Kidney capillary endothelial cell (primary cell): ENCODE measurements around the gene YIPF3.
"Not testable (repeated sequence)": the region's sequence is repeated elsewhere in the genome, so short reads cannot be mapped to it uniquely, and the experiment has no call there.

Experiments used
- DNase-seq: peaks from one replicate; pipeline ENCODE4 v3.0.0-alpha.2; 2018; ENCODE audit warnings: low spot score

The YIPF3 gene

DNA sequence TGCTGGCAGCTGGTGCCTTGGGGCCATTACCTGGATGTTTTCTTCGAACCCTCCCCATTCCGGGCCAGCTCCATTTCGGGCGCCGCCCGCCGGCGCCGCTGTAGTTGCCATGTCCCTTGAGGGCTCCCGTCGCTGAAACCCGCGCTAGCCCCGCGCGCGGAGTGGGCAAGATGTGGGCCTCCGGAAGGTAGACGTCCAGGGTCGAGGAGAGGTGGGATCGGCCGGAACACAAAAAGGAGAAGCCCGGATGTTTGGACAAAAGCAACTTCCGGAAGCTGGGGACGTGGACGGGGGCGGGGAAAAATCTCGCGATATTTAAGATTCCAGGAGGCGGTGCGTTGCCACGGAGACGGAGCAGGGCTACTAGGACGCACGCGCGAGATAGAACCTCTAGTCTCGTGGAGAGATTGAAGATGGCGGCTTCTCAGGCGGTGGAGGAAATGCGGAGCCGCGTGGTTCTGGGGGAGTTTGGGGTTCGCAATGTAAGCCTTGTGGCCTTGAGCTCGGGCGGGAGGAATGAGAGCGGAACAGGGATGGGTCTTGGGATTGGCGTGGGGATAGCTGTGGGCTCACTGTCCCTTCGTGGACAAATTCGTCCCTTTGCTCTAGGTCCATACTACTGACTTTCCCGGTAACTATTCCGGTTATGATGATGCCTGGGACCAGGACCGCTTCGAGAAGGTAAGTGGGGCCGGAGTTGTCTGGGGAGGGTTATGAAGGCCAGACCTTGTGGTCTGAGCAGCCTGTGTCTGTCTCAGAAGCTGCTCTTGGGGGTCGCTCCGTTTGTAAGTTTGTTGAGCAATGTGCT is at the start of gene YIPF3, which contains the start of gene POLR1C:
Gene YIPF3 (minus strand): TSS at position 230 of the 808 bp plus-strand sequence. CDS start 119 bp downstream, at position 111.
Gene POLR1C (plus strand): TSS at position 393 of the 808 bp plus-strand sequence. CDS start 21 bp downstream, at position 414.
- DNase-seq = peak; percentile 95

DNA sequence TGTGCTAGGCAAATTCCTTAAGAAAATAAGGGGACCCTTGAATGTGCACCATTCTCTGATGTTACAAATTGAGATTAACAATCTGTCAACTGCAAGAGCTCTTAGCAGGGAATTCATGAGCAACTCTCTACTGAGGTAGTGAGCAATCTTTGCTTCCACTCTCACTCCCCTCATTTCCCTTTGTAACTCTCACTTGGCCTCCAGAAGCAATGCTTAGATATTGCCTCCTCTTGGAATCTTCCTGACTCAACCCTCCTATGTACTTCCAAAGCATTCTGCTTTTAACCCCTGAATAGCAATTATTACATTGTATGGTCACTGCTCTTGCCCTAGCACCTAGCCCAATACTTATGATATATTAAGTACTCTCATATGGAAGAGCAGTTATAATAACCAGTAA is 42.6 kb upstream of the YIPF3 start:
- DNase-seq = no peak

DNA sequence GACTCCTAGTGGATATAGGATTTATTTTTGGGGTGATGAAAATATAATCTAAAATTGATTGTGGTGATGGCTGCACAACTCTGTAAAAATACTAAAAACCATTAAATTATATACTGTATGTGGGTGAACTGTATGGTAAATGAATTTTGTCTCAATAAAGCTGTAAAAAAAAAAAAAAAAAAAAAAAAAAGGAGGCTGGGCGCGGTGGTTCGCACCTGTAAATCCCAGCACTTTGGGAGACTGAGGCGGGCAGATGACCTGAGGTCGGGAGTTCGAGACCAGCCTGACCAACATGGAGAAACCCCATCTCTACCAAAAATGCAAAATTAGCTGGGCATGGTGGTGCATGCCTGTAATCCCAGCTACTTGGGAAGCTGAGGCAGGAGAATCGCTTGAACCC is 40.9 kb upstream of the YIPF3 start:
- DNase-seq = not testable (repeated sequence)

- no peak for DNase-seq
Measured at GRCh38 chr6:43547222-43547621, 30.5 kb upstream of the YIPF3 start.

DNA sequence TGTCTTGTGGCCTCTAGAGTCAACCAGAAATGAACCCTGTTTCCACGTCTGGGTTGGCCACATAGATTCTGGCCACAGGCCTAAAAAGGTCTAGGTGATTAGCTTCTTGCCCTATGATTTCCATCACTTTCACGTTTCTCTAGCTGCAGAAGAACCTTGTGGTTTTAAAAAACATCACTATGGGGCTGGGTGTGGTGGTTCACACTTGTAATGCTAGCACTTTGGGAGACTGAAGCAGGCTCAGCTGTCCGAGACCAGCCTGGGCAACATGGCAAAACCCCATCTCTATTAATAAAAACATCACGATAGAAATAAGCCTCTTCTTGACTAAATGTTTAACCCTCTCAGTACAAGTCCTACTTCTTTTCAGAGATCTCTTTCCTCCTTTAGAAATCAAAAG is 27.7 kb upstream of the YIPF3 start:
- no peak for DNase-seq

- no peak for DNase-seq
Measured at GRCh38 chr6:43541774-43542471, 25.2 kb upstream of the YIPF3 start.

GRCh38 chr6:43540507-43540906 is 23.8 kb upstream of the YIPF3 start:
- DNase-seq = no peak

DNA sequence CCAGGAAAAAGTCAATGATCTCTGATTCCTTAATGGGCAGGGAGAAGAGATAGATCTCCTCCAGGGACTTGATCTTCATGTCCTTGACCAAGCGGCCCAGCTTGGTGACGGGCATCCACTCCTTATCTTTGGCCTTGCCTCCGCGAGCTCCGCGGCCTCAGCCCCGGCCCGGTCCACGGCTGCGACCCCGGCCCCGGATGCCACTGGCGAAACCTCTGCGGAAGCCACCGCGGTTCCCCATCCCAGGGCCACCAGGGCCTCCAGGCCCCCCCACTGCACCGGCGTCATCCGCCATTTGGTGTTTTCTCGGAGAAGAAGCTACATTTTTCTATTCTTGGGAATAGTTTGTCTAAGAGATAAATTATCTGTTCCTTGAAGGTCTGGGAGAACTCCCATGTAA is 22.7 kb upstream of the YIPF3 start:
- not testable (repeated sequence) for DNase-seq

- DNase-seq = not testable (repeated sequence)
Measured at GRCh38 chr6:43538986-43539385, 22.3 kb upstream of the YIPF3 start.

DNA sequence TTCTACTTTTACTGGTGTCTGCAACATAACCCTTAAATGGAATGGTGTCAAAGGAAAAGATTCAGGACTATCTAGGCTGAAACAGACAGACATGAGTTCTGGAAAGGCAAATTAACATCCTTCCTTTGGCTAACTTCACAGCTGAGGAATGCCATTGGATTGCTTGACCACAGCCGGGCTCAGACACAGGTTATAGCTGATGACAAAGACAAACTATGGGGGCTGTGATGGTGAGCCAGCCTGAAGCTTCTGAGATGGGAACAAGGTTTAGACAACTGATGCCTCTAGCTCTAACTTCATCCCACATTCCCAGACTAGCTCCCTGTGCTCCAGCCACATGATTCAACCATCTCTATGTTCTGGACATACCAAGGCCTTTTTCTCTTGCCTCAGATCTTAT is 15.5 kb upstream of the YIPF3 start:
- DNase-seq = no peak

DNA sequence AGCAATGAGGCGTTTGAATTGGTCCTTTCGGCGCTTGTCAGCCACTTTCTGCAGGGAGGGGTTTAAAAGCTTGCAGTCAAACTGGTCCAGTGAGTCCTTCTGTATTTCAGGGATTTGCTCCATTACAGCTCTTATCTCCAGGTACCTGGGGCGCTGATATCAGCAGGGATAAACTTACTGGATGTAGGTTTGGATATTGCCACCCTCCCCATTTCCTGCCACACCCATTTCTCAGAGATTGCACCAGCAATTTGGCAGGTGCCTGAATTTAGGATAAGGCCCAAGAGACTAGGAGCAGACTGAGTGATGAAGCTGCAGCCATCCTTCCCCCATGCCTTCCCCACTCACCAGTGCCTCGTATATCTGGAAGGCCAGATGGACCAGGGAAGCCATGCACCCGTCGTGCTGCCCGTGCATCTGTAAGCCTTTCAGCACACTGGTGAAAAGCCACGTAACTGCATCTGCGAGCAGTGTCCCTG is 7.8 kb upstream of the YIPF3 start:
- DNase-seq = no peak

DNA sequence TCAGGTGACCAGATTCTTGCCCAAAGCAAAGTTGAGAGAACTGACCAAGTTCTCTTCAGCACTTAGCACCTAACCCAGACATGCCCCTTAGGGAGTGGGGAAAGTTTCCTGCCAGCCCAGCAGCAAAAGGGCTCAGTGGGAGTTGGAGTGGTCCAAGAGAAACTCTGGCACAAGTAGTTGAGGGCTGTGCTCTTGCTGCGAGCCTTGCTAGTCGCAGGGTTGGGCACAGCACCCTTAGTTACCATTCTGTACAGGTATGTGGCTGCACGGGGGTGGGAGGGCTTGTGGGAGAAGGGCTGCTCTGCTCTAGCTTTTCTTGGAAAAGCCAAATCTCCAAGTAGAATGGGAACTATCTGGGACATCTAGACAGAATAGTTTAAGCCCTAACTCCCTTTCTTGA is 6.6 kb upstream of the YIPF3 start:
- DNase-seq = no peak

- DNase-seq = no peak
Measured at GRCh38 chr6:43522547-43523261, 6.0 kb upstream of the YIPF3 start.

- DNase-seq = no peak
Measured at GRCh38 chr6:43521836-43522235, 5.1 kb upstream of the YIPF3 start.

DNA sequence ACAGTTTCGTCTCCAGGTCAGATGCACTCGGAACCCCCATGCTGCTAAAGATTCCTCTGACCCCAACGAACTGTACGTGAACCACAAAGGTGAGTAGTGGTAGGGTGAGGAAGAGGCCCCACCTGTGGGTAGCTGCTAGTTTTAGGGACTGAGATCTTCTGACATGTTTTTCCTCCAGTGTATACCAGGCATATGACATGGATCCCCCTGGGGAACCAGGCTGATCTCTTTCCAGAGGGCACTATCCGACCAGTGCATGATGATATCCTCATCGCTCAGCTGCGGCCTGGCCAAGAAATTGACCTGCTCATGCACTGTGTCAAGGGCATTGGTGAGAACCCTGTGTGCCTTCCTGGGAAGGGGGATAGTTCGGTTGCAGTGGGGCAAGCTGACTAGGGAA is 3.4 kb upstream of the YIPF3 start:
- DNase-seq = no peak

DNA sequence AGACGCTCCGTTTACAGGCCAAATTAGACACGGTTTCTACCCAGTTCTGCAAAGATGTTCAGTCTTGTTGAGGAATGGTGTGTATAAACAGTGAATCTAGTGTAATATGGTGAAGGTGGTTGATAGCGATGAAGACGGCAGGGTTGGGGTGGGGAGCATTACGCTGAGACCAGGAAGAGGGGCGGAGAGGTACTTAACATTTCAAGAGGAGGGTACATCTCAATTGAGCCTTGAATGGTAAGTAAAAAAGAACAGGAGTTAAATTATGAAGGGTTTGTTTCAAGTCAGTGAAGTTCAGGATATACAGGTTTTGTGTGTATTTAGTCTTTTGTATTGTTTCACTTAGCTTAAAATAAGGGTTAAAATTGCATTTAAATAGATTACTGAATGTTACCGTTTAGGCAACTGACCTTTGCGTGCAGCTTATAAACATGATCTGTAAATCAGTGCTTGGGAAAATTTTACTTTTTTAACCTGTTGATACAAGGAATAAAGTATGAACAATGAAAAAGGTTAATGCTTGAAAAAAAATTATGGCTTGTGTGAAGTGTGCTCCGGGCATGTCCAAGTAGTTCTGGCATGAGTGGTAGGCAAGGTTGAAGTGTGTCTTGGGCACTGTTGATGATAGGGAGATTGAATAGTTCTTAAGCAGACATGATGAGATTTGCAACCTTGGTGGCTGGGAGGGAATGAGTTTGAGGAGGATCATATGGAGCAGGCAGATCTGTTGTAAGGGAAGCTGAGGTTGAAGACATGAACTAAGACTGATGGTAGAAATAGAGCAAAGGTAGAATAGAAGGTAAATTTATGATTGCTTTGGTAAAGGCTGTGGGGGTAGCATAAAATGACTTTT is 1.0 kb upstream of the YIPF3 start:
- DNase-seq = peak; percentile 33

GRCh38 chr6:43516367-43516696 is 394 bp downstream of the YIPF3 start:
- DNase-seq = no peak

GRCh38 chr6:43515808-43516207 is 918 bp downstream of the YIPF3 start:
- DNase-seq = no peak

GRCh38 chr6:43511824-43512415 is 4.8 kb downstream of the YIPF3 start:
- DNase-seq = no peak

DNA sequence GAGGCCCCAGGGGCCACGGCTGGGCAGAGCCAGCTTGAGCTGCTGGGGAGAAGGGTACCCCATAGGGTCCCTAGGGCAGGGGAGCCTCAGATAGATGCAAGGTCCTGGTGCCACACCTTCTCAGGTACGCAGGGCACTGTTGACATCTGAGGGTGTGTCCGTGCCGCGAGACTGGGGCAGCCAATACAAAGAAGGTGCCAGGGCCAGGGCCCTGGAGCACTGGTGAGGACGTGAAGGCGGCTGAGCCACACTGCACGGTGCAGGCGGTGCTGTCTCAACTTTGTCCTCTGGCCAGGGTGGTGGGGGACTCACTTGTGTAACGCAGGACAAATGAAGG is 5.9 kb downstream of the YIPF3 start:
- no peak for DNase-seq
